Thymus (tissue), 11 donors: ENCODE data around the gene CDH12. TPM values are rescaled to one million over a fixed set of nuclear protein-coding genes. Genes with fewer than 3 reads are reported as not detected.

Experiments used
- DNase-seq, 9 donors: peaks; one replicate each; pipeline ENCODE4 v3.0.0-alpha.2; 2013; ENCODE audit warnings: low spot score in 9 of 9, low read depth in 6 of 9, missing footprints in 1 of 9
- H3K27ac ChIP-seq, 2 donors: one replicate each; pipeline ENCODE4 v1.5.1; 2013; ENCODE audit warnings: control low read depth in 1 of 2, low read depth in 1 of 2, low read length in 1 of 2, mild to moderate bottlenecking in 1 of 2, moderate library complexity in 1 of 2
- H3K27me3 ChIP-seq, 2 donors: one replicate each; pipeline ENCODE4 v1.5.1; 2013; ENCODE audit warnings: low read length in 1 of 2; ENCODE audit not compliant: control insufficient read depth in 2 of 2, insufficient read depth in 1 of 2
- H3K36me3 ChIP-seq, 2 donors: one replicate each; pipeline ENCODE4 v1.5.1; 2013; ENCODE audit warnings: low read length in 1 of 2, mild to moderate bottlenecking in 1 of 2, moderate library complexity in 1 of 2; ENCODE audit not compliant: control insufficient read depth in 2 of 2, insufficient read depth in 2 of 2
- H3K4me1 ChIP-seq, 2 donors: one replicate each; pipeline ENCODE4 v1.5.1; 2013; ENCODE audit warnings: low read length in 2 of 2; ENCODE audit not compliant: control insufficient read depth in 2 of 2, insufficient read depth in 2 of 2
- H3K4me3 ChIP-seq, 2 donors: one replicate each; pipeline ENCODE4 v1.5.1; 2013; ENCODE audit warnings: low read length in 2 of 2, control low read depth in 1 of 2, mild to moderate bottlenecking in 1 of 2
- H3K9me3 ChIP-seq, 2 donors: one replicate each; pipeline ENCODE4 v1.5.1; 2013; ENCODE audit warnings: low read length in 1 of 2, mild to moderate bottlenecking in 1 of 2; ENCODE audit not compliant: control insufficient read depth in 2 of 2, insufficient read depth in 1 of 2
- WGBS: extraction: QIAGEN DNeasy Blood & Tissue Kit; methylation state at CpG from one replicate; pipeline ENCODE4 v1.1.7; 2013; 5-methylcytosine and 5-hydroxymethylcytosine counted together
- polyA plus RNA-seq: library from polyadenylated mRNA; stranded (reverse); fragments of 200-250 nt; gene quantifications from one replicate; pipeline ENCODE4 v1.2.3, GENCODE V29; 2013
- total RNA-seq: library from RNA; stranded (reverse); fragments of 120-200 nt; gene quantifications from one replicate; pipeline ENCODE4 v1.2.4, GENCODE V29; 2013
- donor health status: healthy.

The CDH12 gene
- total and polyA plus RNA-seq, 2 donors: 0.05 to 0.09 TPM

GRCh38 chr5:21856987-21857386 lies 996.2 kb downstream of the CDH12 start:
- no peak overlapping the region for H3K4me3 ChIP-seq
- no peaks in the 10 kb centered on the region for H3K4me1 ChIP-seq
- no peaks in the 10 kb centered on the region for H3K9me3 ChIP-seq
- no peak overlapping the region for H3K27ac ChIP-seq
- 90% methylated on average over 3 of the region's 3 CpGs for WGBS
- DNase-seq: no peak
- no peaks in the 10 kb centered on the region for H3K36me3 ChIP-seq
- H3K27me3 ChIP-seq: no peaks in the 10 kb centered on the region

GRCh38 chr5:21847300-21847699 lies 1005.8 kb downstream of the CDH12 start:
- H3K27ac ChIP-seq: no peak overlapping the region
- no peaks in the 10 kb centered on the region for H3K27me3 ChIP-seq
- DNase-seq: no peak
- H3K4me3 ChIP-seq: no peak overlapping the region
- H3K36me3 ChIP-seq: no peaks in the 10 kb centered on the region
- 22% methylated on average over 2 of the region's 2 CpGs for whole genome bisulfite sequencing
- no peaks in the 10 kb centered on the region for H3K4me1 ChIP-seq
- H3K9me3 ChIP-seq: no peaks in the 10 kb centered on the region

GRCh38 chr5:21844960-21845359 lies 1008.2 kb downstream of the CDH12 start:
- Histone ChIP-seq H3K4me3 (no peak overlapping the region), H3K4me1 (no peaks in the 10 kb centered on the region), H3K27ac (no peak overlapping the region), H3K36me3 (no peaks in the 10 kb centered on the region), H3K9me3 (no peaks in the 10 kb centered on the region), H3K27me3 (no peaks in the 10 kb centered on the region)
- WGBS: 94% methylated on average over 1 of the region's 1 CpG
- no peak for DNase-seq

GRCh38 chr5:21834863-21835262 lies 1018.3 kb downstream of the CDH12 start:
- H3K36me3 ChIP-seq: no peaks in the 10 kb centered on the region
- H3K27ac ChIP-seq: no peak overlapping the region
- no peak for DNase-seq
- H3K4me3 ChIP-seq: no peak overlapping the region
- no peaks in the 10 kb centered on the region for H3K27me3 ChIP-seq
- H3K9me3 ChIP-seq: no peaks in the 10 kb centered on the region
- no peaks in the 10 kb centered on the region for H3K4me1 ChIP-seq

GRCh38 chr5:21831145-21831787 lies 1021.9 kb downstream of the CDH12 start:
- WGBS: 72% methylated on average over 6 of the region's 6 CpGs
- H3K4me3 ChIP-seq: no peak overlapping the region
- no peak overlapping the region for H3K27ac ChIP-seq
- H3K9me3 ChIP-seq: no peaks in the 10 kb centered on the region
- H3K27me3 ChIP-seq: no peaks in the 10 kb centered on the region
- H3K36me3 ChIP-seq: no peaks in the 10 kb centered on the region
- H3K4me1 ChIP-seq: no peaks in the 10 kb centered on the region
- no peak for DNase-seq

GRCh38 chr5:21826884-21827283 lies 1026.3 kb downstream of the CDH12 start:
- Histone ChIP-seq H3K9me3 (no peaks in the 10 kb centered on the region), H3K36me3 (no peaks in the 10 kb centered on the region), H3K27me3 (no peaks in the 10 kb centered on the region), H3K4me3 (no peak overlapping the region), H3K27ac (no peak overlapping the region), H3K4me1 (no peaks in the 10 kb centered on the region)
- no peak for DNase-seq
- WGBS: 96% methylated on average over 1 of the region's 1 CpG

- Histone ChIP-seq H3K36me3 (no peaks in the 10 kb centered on the region), H3K27ac (no peak overlapping the region), H3K4me3 (no peak overlapping the region), H3K9me3 (no peaks in the 10 kb centered on the region), H3K4me1 (no peaks in the 10 kb centered on the region), H3K27me3 (no peaks in the 10 kb centered on the region)
- WGBS: 96% methylated on average over 1 of the region's 1 CpG
- DNase-seq: no peak
Measured at GRCh38 chr5:21823588-21823987, 1029.6 kb downstream of the CDH12 start.

- Histone ChIP-seq H3K9me3 (no peaks in the 10 kb centered on the region), H3K36me3 (no peaks in the 10 kb centered on the region), H3K4me1 (no peaks in the 10 kb centered on the region), H3K27me3 (no peaks in the 10 kb centered on the region), H3K27ac (no peak overlapping the region), H3K4me3 (no peak overlapping the region)
- 93% methylated on average over 2 of the region's 2 CpGs for WGBS
- DNase-seq: no peak
Measured at GRCh38 chr5:21823076-21823574, 1030.0 kb downstream of the CDH12 start.

- Histone ChIP-seq H3K27me3 (no peaks in the 10 kb centered on the region), H3K4me1 (no peaks in the 10 kb centered on the region), H3K36me3 (no peaks in the 10 kb centered on the region), H3K9me3 (no peaks in the 10 kb centered on the region), H3K4me3 (no peak overlapping the region), H3K27ac (no peak overlapping the region)
- DNase-seq: no peak
- WGBS: 80% methylated on average over 5 of the region's 5 CpGs
Measured at GRCh38 chr5:21820527-21820926, 1032.6 kb downstream of the CDH12 start.
